Measurements from ENCODE around the gene LUZP4.

DNA sequence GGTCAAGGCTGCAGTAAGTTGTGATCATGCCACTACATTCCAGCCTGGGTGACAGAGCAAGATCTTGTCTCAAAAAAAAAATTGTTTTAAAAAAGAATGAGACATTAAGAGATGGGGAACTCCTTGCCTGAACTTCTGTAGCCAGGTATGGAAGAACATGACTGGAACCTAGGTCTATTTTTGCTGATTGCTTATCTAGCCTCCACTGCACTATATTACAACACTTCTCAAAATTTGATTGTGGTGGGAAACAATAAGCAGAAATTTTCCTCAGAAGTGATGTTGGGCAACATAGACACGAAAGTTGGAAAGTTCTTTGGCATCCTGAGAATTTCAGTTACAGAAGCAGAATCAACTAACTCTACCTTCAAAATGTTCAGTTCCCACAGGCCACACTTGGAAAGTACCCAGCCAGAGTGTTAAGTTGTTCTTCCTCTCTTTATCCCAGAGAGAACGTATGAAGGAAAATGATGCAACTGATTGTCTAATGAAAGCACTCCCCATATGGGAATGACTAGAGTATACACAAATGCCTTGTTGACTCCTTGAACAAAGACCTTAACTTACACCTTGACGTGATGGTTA, 50.0 kb downstream of the LUZP4 start:
- TF ChIP-seq POLR2A (IDR thresholded peaks at IDR 0.05; ENCODE audit: low read length) (no peak), GATA1 (IDR thresholded peaks at IDR 0.05; ENCODE audit: low read depth, low read length) (no peak)

All from erythroblast (primary cell).